Colon (tissue), 2 donors: ENCODE results near the gene R3HDM2.
"Not testable (repeated sequence)": the region's sequence is repeated elsewhere in the genome, so short reads cannot be mapped to it uniquely, and the experiment has no call there.

Source experiments
- FAIRE-seq: peaks from 2 replicates; lab custom pipeline; 2012; peaks lifted over from hg19 to GRCh38; lab: Jason Lieb, UNC
- donor health status: control.
- donor health status: control.

R3HDM2 gene

GRCh38 chr12:57377103-57377840 lies 53.6 kb downstream of the R3HDM2 start:
- FAIRE-seq, result no peak

- FAIRE-seq, result no peak
These were observed 58.6 kb downstream of the R3HDM2 start for GRCh38 chr12:57372233-57372632.

GRCh38 chr12:57370696-57371095 lies 60.1 kb downstream of the R3HDM2 start:
- no peak for FAIRE-seq

GRCh38 chr12:57370072-57370471 lies 60.8 kb downstream of the R3HDM2 start:
- no peak for FAIRE-seq

- no peak for FAIRE-seq
These were observed 61.6 kb downstream of the R3HDM2 start for GRCh38 chr12:57369202-57369601.

- no peak for FAIRE-seq
These were observed 62.3 kb downstream of the R3HDM2 start for GRCh38 chr12:57368349-57369095.

GRCh38 chr12:57367121-57367520 lies 63.7 kb downstream of the R3HDM2 start:
- FAIRE-seq, result no peak

- FAIRE-seq, result no peak
These were observed 64.5 kb downstream of the R3HDM2 start for GRCh38 chr12:57366315-57366714.

GRCh38 chr12:57364156-57364555 lies 66.7 kb downstream of the R3HDM2 start:
- FAIRE-seq, result not testable (repeated sequence)

- FAIRE-seq, result no peak
These were observed 70.4 kb downstream of the R3HDM2 start for GRCh38 chr12:57360468-57360867.

- no peak for FAIRE-seq
These were observed 72.2 kb downstream of the R3HDM2 start for GRCh38 chr12:57358646-57359045.

GRCh38 chr12:57355734-57356133 lies 75.1 kb downstream of the R3HDM2 start:
- FAIRE-seq, result no peak

- no peak for FAIRE-seq
These were observed 78.7 kb downstream of the R3HDM2 start for GRCh38 chr12:57352166-57352565.

GRCh38 chr12:57347284-57347683 lies 83.6 kb downstream of the R3HDM2 start:
- no peak for FAIRE-seq

- no peak for FAIRE-seq
These were observed 87.0 kb downstream of the R3HDM2 start for GRCh38 chr12:57343703-57344378.

GRCh38 chr12:57342207-57342691 lies 88.6 kb downstream of the R3HDM2 start:
- no peak for FAIRE-seq

GRCh38 chr12:57341275-57341990 lies 89.4 kb downstream of the R3HDM2 start:
- no peak for FAIRE-seq

- no peak for FAIRE-seq
These were observed 90.7 kb downstream of the R3HDM2 start for GRCh38 chr12:57340104-57340503.

GRCh38 chr12:57336299-57336698 lies 94.5 kb downstream of the R3HDM2 start:
- not testable (repeated sequence) for FAIRE-seq

- no peak for FAIRE-seq
These were observed 96.6 kb downstream of the R3HDM2 start for GRCh38 chr12:57334219-57334618.

GRCh38 chr12:57332646-57333312 lies 98.1 kb downstream of the R3HDM2 start:
- FAIRE-seq, result no peak

GRCh38 chr12:57330992-57331391 lies 99.9 kb downstream of the R3HDM2 start:
- FAIRE-seq, result no peak
